K562 (cell line): ENCODE measurements around the gene SRRT. TPM values are rescaled to one million over a fixed set of nuclear protein-coding genes. Genes with fewer than 3 reads are reported as not detected.

ENCODE experiments used
- BRCA1 ChIP-seq, 2 experiments: fragments of 450-650 bp in 1 of 2; sonication (generic) in 1 of 2; formaldehyde crosslinking in 1 of 2; IDR thresholded peaks; 2 replicates each; pipeline versions ENCODE4 v1.5.0 to v1.6.1; 2017 to 2020; ENCODE audit warnings: mild to moderate bottlenecking in 1 of 2, missing genetic modification reagents in 1 of 2
- CREB3L1 ChIP-seq: fragments of 450-650 bp; IDR thresholded peaks from 2 replicates; pipeline ENCODE4 v1.6.1; 2014; ENCODE audit warnings: low read depth, mild to moderate bottlenecking, moderate library complexity, borderline replicate concordance
- DNMT1 ChIP-seq: fragments of 450-650 bp; IDR thresholded peaks from 2 replicates; pipeline ENCODE4 v1.6.1; 2016; ENCODE audit warnings: antibody characterized with exemption, mild to moderate bottlenecking
- E2F4 ChIP-seq: sonication (generic); formaldehyde crosslinking; IDR thresholded peaks from 2 replicates; pipeline ENCODE4 v1.8.0; 2022; ENCODE audit warnings: mild to moderate bottlenecking, low read depth, missing genetic modification reagents
- ESRRA ChIP-seq: fragments of 450-650 bp; IDR thresholded peaks from 2 replicates; pipeline ENCODE4 v1.6.1; 2014; ENCODE audit warnings: low read depth, mild to moderate bottlenecking, moderate library complexity, borderline replicate concordance
- FOXJ2 ChIP-seq: fragments of 200-800 bp; sonication (Bioruptor generic); IDR thresholded peaks from 2 replicates; pipeline ENCODE4 v1.6.1; 2016; ENCODE audit warnings: missing genetic modification characterization, missing compliant biosample characterization
- MCM7 ChIP-seq, 2 experiments: fragments of 450-650 bp; IDR thresholded peaks; 2 replicates each; pipeline ENCODE4 v1.6.1; 2016 to 2018
- NKRF ChIP-seq: fragments of 450-650 bp; IDR thresholded peaks from 2 replicates; pipeline ENCODE4 v1.6.1; 2016; ENCODE audit warnings: borderline replicate concordance
- POLR2A ChIP-seq: fragments of 450-650 bp; conservative IDR thresholded peaks from 2 replicates; pipeline ENCODE4 v1.6.1; 2016
- PRDM10 ChIP-seq: fragments of 450-650 bp; IDR thresholded peaks from 2 replicates; pipeline ENCODE4 v1.6.1; 2018; ENCODE audit not compliant: partially characterized antibody
- PYGO2 ChIP-seq: fragments of 450-650 bp; IDR thresholded peaks from 2 replicates; pipeline ENCODE4 v1.6.1; 2016; ENCODE audit warnings: mild to moderate bottlenecking, missing genetic modification characterization, moderate library complexity, missing compliant biosample characterization
- RBM39 ChIP-seq: fragments of 200-400 bp; formaldehyde crosslinking; optimal IDR thresholded peaks from 2 replicates; pipeline ENCODE3; 2018; ENCODE audit warnings: low read depth, low read length
- SPI1 ChIP-seq: IDR thresholded peaks from 2 replicates; pipeline ENCODE4 v1.6.1; 2011; ENCODE audit warnings: low read depth, low read length, control low read depth, borderline replicate concordance
- YY1 ChIP-seq, 3 experiments: IDR thresholded peaks; 2 replicates each; pipeline ENCODE4 v1.6.1; 2011; ENCODE audit warnings: low read length in 2 of 3, mild to moderate bottlenecking in 2 of 3, moderate library complexity in 2 of 3, borderline replicate concordance in 1 of 3, control low read depth in 1 of 3, low read depth in 1 of 3; ENCODE audit not compliant: insufficient read depth in 3 of 3, insufficient replicate concordance in 2 of 3, control insufficient read depth in 1 of 3, insufficient read length in 1 of 3; ENCODE audit errors: extremely low read depth in 1 of 3
- ZBTB7A ChIP-seq: IDR thresholded peaks from 2 replicates; pipeline ENCODE4 v1.6.1; 2011; ENCODE audit warnings: low read depth, mild to moderate bottlenecking, low read length, moderate library complexity, borderline replicate concordance; ENCODE audit not compliant: control insufficient read depth
- ZNF212 ChIP-seq: fragments of 450-650 bp; formaldehyde crosslinking; IDR thresholded peaks from 2 replicates; pipeline ENCODE4 v1.4.0; 2020; ENCODE audit warnings: mild to moderate bottlenecking
- ZNF274 ChIP-seq: IDR thresholded peaks from 2 replicates; pipeline ENCODE4 v1.6.1; 2011; ENCODE audit warnings: low read depth, mild to moderate bottlenecking, low read length, moderate library complexity, borderline replicate concordance
- ZNF589 ChIP-seq: fragments of 200-800 bp; sonication (Bioruptor generic); IDR thresholded peaks from 2 replicates; pipeline ENCODE4 v1.6.1; 2016; ENCODE audit warnings: low read depth, missing genetic modification characterization, missing compliant biosample characterization
- polyA plus RNA-seq, 8 experiments: library from polyadenylated mRNA; depleted of rRNA in 4 of 8; stranded (reverse) in 5 of 8; unstranded in 3 of 8; fragments of >200 nt; fragmentation: Nextera tagmentation in 2 of 8; fragmentation: Illumina TruSeq in 1 of 8; extraction: Ambion mirVana in 2 of 8; extraction: Trizol in 1 of 8; gene quantifications; 2 replicates each; pipeline versions ENCODE4 v1.2.1 to v1.2.3, GENCODE V29; 2011 to 2014; ENCODE audit warnings: inconsistent platforms in 1 of 8, missing spikeins in 1 of 8
- total RNA-seq, 7 experiments: library from RNA; depleted of rRNA in 6 of 7; stranded (reverse); fragments of >200 nt in 6 of 7; fragmentation: Illumina TruSeq in 2 of 7; extraction: Trizol in 2 of 7; gene quantifications; 2 replicates each; pipeline versions ENCODE4 v1.2.1 to v1.2.3, GENCODE V29; 2011 to 2021; ENCODE audit warnings: low replicate concordance in 1 of 7

Gene SRRT
- total and polyA plus RNA-seq, 9 of the 15 experiments (the other 6 are each of a cell fraction or from before 2014, with no cell fraction given) = 10.3 to 263 (median 84.4) TPM

GRCh38 chr7:100887516-100888290 is 12.8 kb downstream of the SRRT start (continued):
- TF ChIP-seq ZNF274 = no peak
- TF ChIP-seq ESRRA = peak; percentile 68; the same call in 1 of the 2 replicates
- no peak for TF ChIP-seq BRCA1 (IDR thresholded peaks at IDR 0.05)
- 0 out of 2 replicates have a peak, but pooled peaks have one; percentile 9 for TF ChIP-seq BRCA1 (CRISPR knock-in tag; IDR thresholded peaks at IDR 0.05)
- 0 out of 2 replicates have a peak, but pooled peaks have one; percentile 3 for TF ChIP-seq POLR2A
- no peak for TF ChIP-seq PRDM10
- no peak for TF ChIP-seq ZNF212 (CRISPR knock-in tag)
- TF ChIP-seq ZBTB7A = peak; percentile 54; the same call in 1 of the 2 replicates
- TF ChIP-seq FOXJ2 (tag) = 0 out of 2 replicates have a peak, but pooled peaks have one; percentile 25
- no peak for TF ChIP-seq MCM7 (IDR thresholded peaks at IDR 0.05)
- TF ChIP-seq SPI1 = peak; percentile 100
- TF ChIP-seq PYGO2 (tag) = no peak
- no peak for TF ChIP-seq E2F4 (CRISPR knock-in tag)
- TF ChIP-seq CREB3L1 = no peak
- peak; percentile 30; the same call in 1 of the 2 replicates for TF ChIP-seq NKRF
- no peak for TF ChIP-seq YY1 (IDR thresholded peaks at IDR 0.05; ENCODE audit: borderline replicate concordance in 1 of 3, control insufficient read depth in 1 of 3, extremely low read depth in 1 of 3, insufficient read depth in 3 of 3, insufficient read length in 1 of 3, insufficient replicate concordance in 2 of 3, low read depth in 1 of 3, low read length in 2 of 3)
- no peak for TF ChIP-seq ZNF589 (CRISPR knock-in tag)
- no peak for TF ChIP-seq RBM39
- no peak for TF ChIP-seq DNMT1
